Sigmoid colon (tissue), 7 donors: Measurements from ENCODE around the gene ZFP91. TPM values are rescaled to one million over a fixed set of nuclear protein-coding genes. Genes with fewer than 3 reads are reported as not detected.

Experiments
- DNase-seq: peaks from one replicate; pipeline ENCODE4 v3.0.0-alpha.2; 2019
- H3K27ac ChIP-seq, 4 donors: fragments of 200-600 bp; sonication (generic); one replicate each; pipeline ENCODE4 v1.5.1; 2016 to 2019; ENCODE audit warnings: mild to moderate bottlenecking in 1 of 4
- H3K27me3 ChIP-seq, 3 donors: fragments of 200-600 bp; sonication (generic); one replicate each; pipeline ENCODE4 v1.5.1; 2019; ENCODE audit warnings: mild to moderate bottlenecking in 1 of 3
- H3K36me3 ChIP-seq, 4 donors: fragments of 200-600 bp; sonication (generic); one replicate each; pipeline ENCODE4 v1.5.1; 2016 to 2019
- H3K4me1 ChIP-seq, 4 donors: fragments of 200-600 bp; sonication (generic); one replicate each; pipeline ENCODE4 v1.5.1; 2017 to 2019
- H3K4me3 ChIP-seq, 4 donors: fragments of 200-600 bp; sonication (generic); one replicate each; pipeline ENCODE4 v1.5.1; 2017 to 2019; ENCODE audit warnings: mild to moderate bottlenecking in 2 of 4, moderate library complexity in 1 of 4
- H3K9me3 ChIP-seq, 4 donors: fragments of 200-600 bp in 3 of 4; sonication (generic) in 3 of 4; one replicate each; pipeline versions ENCODE4 v1.5.1 to v1.6.1; 2013 to 2019
- EP300 ChIP-seq, 4 donors: sonication (generic); formaldehyde crosslinking; IDR thresholded peaks; one replicate each; pipeline ENCODE4 v1.6.1; 2017; ENCODE audit warnings: antibody characterized with exemption in 4 of 4
- POLR2A ChIP-seq, 2 donors: fragments of 450-650 bp; IDR thresholded peaks; one replicate each; pipeline ENCODE4 v1.6.1; 2016; ENCODE audit warnings: antibody characterized with exemption in 2 of 2, mild to moderate bottlenecking in 2 of 2, moderate library complexity in 2 of 2
- POLR2AphosphoS5 ChIP-seq, 4 donors: sonication (generic); formaldehyde crosslinking; IDR thresholded peaks; one replicate each; pipeline ENCODE4 v1.6.1; 2017; ENCODE audit warnings: antibody characterized with exemption in 4 of 4
- WGBS, 2 donors: extraction: QIAGEN DNeasy Blood & Tissue Kit; methylation state at CpG; one replicate each; pipeline ENCODE4 v1.1.7; 2013; 5-methylcytosine and 5-hydroxymethylcytosine counted together
- intact Hi-C: fragments of 100-400 bp; cut with DNase I; formaldehyde crosslinking; loops from one replicate; pipeline ENCODE4 v1.15.1; 2023
- polyA plus RNA-seq, 3 donors: library from polyadenylated mRNA; stranded (reverse); fragments of 200-250 nt; gene quantifications; one replicate each; pipeline ENCODE4 v1.2.3, GENCODE V29; 2013
- total RNA-seq, 4 donors: library from RNA; depleted of rRNA; stranded (reverse); fragments of >200 nt; gene quantifications; one replicate each; pipeline ENCODE4 v1.1.0, GENCODE V29; 2016
- TF ChIP-seq, protein P1 (sequence below), 4 experiments: fragments of 450-650 bp in 3 of 4; fragments of 200-600 bp in 1 of 4; IDR thresholded peaks; one replicate each; pipeline ENCODE4 v1.5.1; 2016 to 2019; ENCODE audit warnings: antibody characterized with exemption in 4 of 4, mild to moderate bottlenecking in 3 of 4, moderate library complexity in 2 of 4
- donor health status: healthy with polysubstance abuse.
- donor health status: Bipolar disorder and iron deficiency.
- donor health status: healthy.

ZFP91 gene
- total and polyA plus RNA-seq, 7 donors = 31.6 to 77.4 (median 68.4) TPM

DNA sequence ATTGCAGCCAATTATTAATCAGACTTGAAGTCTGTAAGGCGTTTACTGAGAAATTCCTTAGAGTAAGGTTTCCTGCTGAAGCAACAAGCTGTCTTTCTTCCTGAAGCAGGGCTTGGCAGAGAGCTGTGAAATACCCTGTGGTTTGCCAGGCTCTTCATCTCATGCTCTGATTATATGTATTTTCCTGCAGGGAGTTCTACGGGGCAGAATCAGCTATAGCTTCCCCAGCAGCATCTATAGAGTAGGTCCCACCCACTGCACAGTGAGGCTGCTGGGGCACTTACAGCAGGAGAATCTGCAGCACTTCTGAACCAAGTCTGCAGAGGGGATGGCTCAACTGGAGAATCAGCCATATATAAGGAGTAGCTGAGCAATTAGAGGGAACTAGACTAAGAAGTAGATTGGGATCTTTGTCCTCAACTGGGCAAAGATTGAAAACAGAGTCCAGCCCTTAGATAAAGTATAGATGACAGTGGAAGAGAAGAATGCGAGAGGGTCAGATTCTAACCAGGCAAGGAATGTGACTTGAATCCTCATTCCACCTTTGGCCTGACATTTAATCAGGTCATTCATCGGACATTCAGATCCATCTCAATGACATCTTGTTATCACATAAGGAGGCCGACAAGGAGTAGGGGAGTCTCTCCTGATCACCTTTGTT is 81.2 kb downstream of the ZFP91 start:
- Histone ChIP-seq H3K4me3 (no peak overlapping the region), H3K27ac (no peak overlapping the region), H3K36me3 (no peaks in the 10 kb centered on the region), H3K4me1 (no peaks in the 10 kb centered on the region), H3K9me3 (no peaks in the 10 kb centered on the region), H3K27me3 (no peaks in the 10 kb centered on the region)
- TF ChIP-seq POLR2A (IDR thresholded peaks at IDR 0.05) = no peak
- TF ChIP-seq, protein P1, sequence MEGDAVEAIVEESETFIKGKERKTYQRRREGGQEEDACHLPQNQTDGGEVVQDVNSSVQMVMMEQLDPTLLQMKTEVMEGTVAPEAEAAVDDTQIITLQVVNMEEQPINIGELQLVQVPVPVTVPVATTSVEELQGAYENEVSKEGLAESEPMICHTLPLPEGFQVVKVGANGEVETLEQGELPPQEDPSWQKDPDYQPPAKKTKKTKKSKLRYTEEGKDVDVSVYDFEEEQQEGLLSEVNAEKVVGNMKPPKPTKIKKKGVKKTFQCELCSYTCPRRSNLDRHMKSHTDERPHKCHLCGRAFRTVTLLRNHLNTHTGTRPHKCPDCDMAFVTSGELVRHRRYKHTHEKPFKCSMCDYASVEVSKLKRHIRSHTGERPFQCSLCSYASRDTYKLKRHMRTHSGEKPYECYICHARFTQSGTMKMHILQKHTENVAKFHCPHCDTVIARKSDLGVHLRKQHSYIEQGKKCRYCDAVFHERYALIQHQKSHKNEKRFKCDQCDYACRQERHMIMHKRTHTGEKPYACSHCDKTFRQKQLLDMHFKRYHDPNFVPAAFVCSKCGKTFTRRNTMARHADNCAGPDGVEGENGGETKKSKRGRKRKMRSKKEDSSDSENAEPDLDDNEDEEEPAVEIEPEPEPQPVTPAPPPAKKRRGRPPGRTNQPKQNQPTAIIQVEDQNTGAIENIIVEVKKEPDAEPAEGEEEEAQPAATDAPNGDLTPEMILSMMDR (IDR thresholded peaks at IDR 0.05) = no peak
- no peak for TF ChIP-seq POLR2AphosphoS5 (IDR thresholded peaks at IDR 0.05)
- no peak for TF ChIP-seq EP300 (IDR thresholded peaks at IDR 0.05)
- intact Hi-C loops = no loop called here
- DNase-seq = no peak
- WGBS, 2 donors = 70 to 85% methylated on average over 5 of the region's 5 CpGs

Other genes starting within 250 kb of the ZFP91 start
- not detected for gene OR5B17, start 220.0 kb upstream of the ZFP91 start, total RNA-seq
- gene OR5B17, start 220.0 kb upstream of the ZFP91 start, polyA plus RNA-seq = not detected
- not detected for gene OR5B3, start 172.2 kb upstream of the ZFP91 start, total RNA-seq
- not detected for gene OR5B3, start 172.2 kb upstream of the ZFP91 start, polyA plus RNA-seq
- gene OR5B2, start 150.9 kb upstream of the ZFP91 start, total RNA-seq = under 1 TPM in 1 of 4 donors, not detected in 3; 0.36 TPM
- gene OR5B2, start 150.9 kb upstream of the ZFP91 start, polyA plus RNA-seq = not detected
- not detected for gene OR5B12, start 136.8 kb upstream of the ZFP91 start, total RNA-seq
- not detected for gene OR5B12, start 136.8 kb upstream of the ZFP91 start, polyA plus RNA-seq
- under 1 TPM in 1 of 4 donors, not detected in 3; 0.83 TPM for gene OR5B21, start 71.0 kb upstream of the ZFP91 start, total RNA-seq
- gene OR5B21, start 71.0 kb upstream of the ZFP91 start, polyA plus RNA-seq = not detected
- 10 to 100 TPM in 1 of 4 donors, 1 to 10 TPM in 3; 4.8 to 11.4 (median 6.9) TPM for gene LPXN, start 3.2 kb upstream of the ZFP91 start, total RNA-seq
- gene LPXN, start 3.2 kb upstream of the ZFP91 start, polyA plus RNA-seq = 10 to 100 TPM; 12.0 to 26.8 (median 13.6) TPM
- gene CNTF, start 43.6 kb downstream of the ZFP91 start, total RNA-seq = 1 to 10 TPM; 1.2 to 1.8 (median 1.7) TPM
- gene CNTF, start 43.6 kb downstream of the ZFP91 start, polyA plus RNA-seq = under 1 TPM in 1 of 3 donors, not detected in 2; 0.87 TPM
- gene GLYAT, start 152.9 kb downstream of the ZFP91 start, total RNA-seq = not detected
- under 1 TPM in 1 of 3 donors, not detected in 2; 0.16 TPM for gene GLYAT, start 152.9 kb downstream of the ZFP91 start, polyA plus RNA-seq